OCI-LY3 (cell line): Measurements from ENCODE around the gene VRK3.

ENCODE experiments used
- H2AFZ ChIP-seq: fragments of 200-600, 300-600 bp; shearing (Covaris generic); 2 replicates; pipeline ENCODE4 v1.6.0; 2014; ENCODE audit warnings: antibody characterized with exemption, low read depth, low read length
- H3K27ac ChIP-seq: fragments of 200-600, 300-600 bp; sonication (generic); 2 replicates; pipeline ENCODE4 v1.5.1; 2014; ENCODE audit warnings: mild to moderate bottlenecking, low read length, moderate library complexity, mixed read lengths
- H3K27me3 ChIP-seq: fragments of 200-600, 300-600 bp; sonication (generic); 2 replicates; pipeline ENCODE4 v1.6.1; 2014; ENCODE audit warnings: low read depth, low read length, mixed read lengths
- H3K36me3 ChIP-seq: fragments of 200-600, 300-600 bp; sonication (generic); replicated peaks from 2 replicates; pipeline ENCODE3; 2014; ENCODE audit warnings: low read depth, low read length, mixed read lengths
- H3K4me1 ChIP-seq: fragments of 300-600, 200-600 bp; sonication (generic); 2 replicates; pipeline ENCODE4 v1.6.1; 2014; ENCODE audit warnings: low read length, mixed read lengths
- H3K4me2 ChIP-seq: fragments of 200-600, 300-600 bp; sonication (generic); 2 replicates; pipeline ENCODE4 v1.6.1; 2014; ENCODE audit warnings: low read length, mixed read lengths
- H3K4me3 ChIP-seq: fragments of 300-600, 200-600 bp; sonication (generic); 2 replicates; pipeline ENCODE4 v1.5.1; 2014; ENCODE audit warnings: antibody characterized with exemption, mild to moderate bottlenecking, low read length, moderate library complexity
- H3K79me2 ChIP-seq: fragments of 300-600, 200-600 bp; shearing (Covaris generic); 2 replicates; pipeline ENCODE4 v1.6.1; 2014; ENCODE audit warnings: mild to moderate bottlenecking, low read length, mixed read lengths
- H3K9ac ChIP-seq: fragments of 300-600, 200-600 bp; shearing (Covaris generic); 2 replicates; pipeline ENCODE4 v1.6.0; 2014; ENCODE audit warnings: mild to moderate bottlenecking, low read length, moderate library complexity
- H3K9me3 ChIP-seq: fragments of 200-600, 300-600 bp; shearing (Covaris generic); 2 replicates; pipeline ENCODE4 v1.6.1; 2014; ENCODE audit warnings: low read length, mixed read lengths; ENCODE audit not compliant: insufficient read depth
- H4K20me1 ChIP-seq: fragments of 200-600, 300-600 bp; sonication (generic); 2 replicates; pipeline ENCODE4 v1.6.1; 2016; ENCODE audit warnings: low read length, mixed read lengths; ENCODE audit not compliant: insufficient read depth
- CTCF ChIP-seq: fragments of 200-600, 300-600 bp; sonication (generic); IDR thresholded peaks from 2 replicates; pipeline ENCODE4 v1.5.1; 2014; ENCODE audit warnings: antibody characterized with exemption, low read length, low read depth
- EZH2phosphoT487 ChIP-seq: fragments of 200-600 bp; shearing (Covaris generic); IDR thresholded peaks from 2 replicates; pipeline ENCODE4 v1.6.1; 2018; ENCODE audit warnings: antibody characterized with exemption, mixed run types, low read depth

Gene VRK3

DNA sequence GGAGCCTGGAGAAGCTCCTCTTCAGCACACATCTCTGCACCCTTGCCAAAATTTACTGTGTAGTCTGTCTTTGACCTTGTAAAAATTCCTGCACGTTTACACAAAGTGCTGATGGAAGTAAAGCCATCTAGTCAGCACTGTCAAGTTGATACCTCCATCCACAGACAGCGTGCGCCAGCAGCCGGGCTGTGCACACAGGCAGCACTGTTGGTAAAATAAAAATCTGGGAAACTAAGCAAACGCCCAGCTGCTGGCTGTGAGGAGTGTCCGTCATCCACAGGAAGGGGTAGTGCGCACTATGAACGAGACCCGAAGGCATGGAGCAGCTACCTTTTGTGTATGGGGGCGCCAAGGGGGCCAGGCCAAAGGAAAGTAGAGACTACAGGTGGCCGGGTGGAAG is 46.8 kb downstream of the VRK3 start:
- Histone ChIP-seq H2AFZ (no peak overlapping the region), H3K4me3 (no peak overlapping the region), H3K4me1 (no peaks in the 10 kb centered on the region), H4K20me1 (0 out of 2 replicates have a peak, but pooled peaks cover under 1% of the 10 kb centered on the region), H3K36me3 (no peaks in the 10 kb centered on the region), H3K4me2 (no peak overlapping the region), H3K79me2 (no peaks in the 10 kb centered on the region), H3K27me3 (no peaks in the 10 kb centered on the region), H3K27ac (no peak overlapping the region), H3K9ac (no peak overlapping the region), H3K9me3 (no peaks in the 10 kb centered on the region)
- TF ChIP-seq CTCF (no peak), EZH2phosphoT487 (no peak)

GRCh38 chr19:49977881-49978280 is 47.3 kb downstream of the VRK3 start:
- no peak overlapping the region for H3K9ac ChIP-seq
- no peak for TF ChIP-seq EZH2phosphoT487
- no peak for TF ChIP-seq CTCF
- H2AFZ ChIP-seq: no peak overlapping the region
- no peak overlapping the region for H3K4me3 ChIP-seq
- no peaks in the 10 kb centered on the region for H3K79me2 ChIP-seq
- H3K4me2 ChIP-seq: no peak overlapping the region
- H3K9me3 ChIP-seq: no peaks in the 10 kb centered on the region
- H3K4me1 ChIP-seq: no peaks in the 10 kb centered on the region
- no peaks in the 10 kb centered on the region for H3K27me3 ChIP-seq
- 0 out of 2 replicates have a peak, but pooled peaks cover 5% of the 10 kb centered on the region for H4K20me1 ChIP-seq
- H3K27ac ChIP-seq: no peak overlapping the region
- no peaks in the 10 kb centered on the region for H3K36me3 ChIP-seq

GRCh38 chr19:49977076-49977475 is 48.1 kb downstream of the VRK3 start:
- Histone ChIP-seq H3K79me2 (no peaks in the 10 kb centered on the region), H3K4me2 (no peak overlapping the region), H3K27me3 (no peaks in the 10 kb centered on the region), H4K20me1 (0 out of 2 replicates have a peak, but pooled peaks cover 5% of the 10 kb centered on the region), H3K9ac (no peak overlapping the region), H2AFZ (no peak overlapping the region), H3K4me3 (no peak overlapping the region), H3K9me3 (no peaks in the 10 kb centered on the region), H3K4me1 (no peaks in the 10 kb centered on the region), H3K27ac (no peak overlapping the region), H3K36me3 (no peaks in the 10 kb centered on the region)
- TF ChIP-seq EZH2phosphoT487 (no peak), CTCF (no peak)

GRCh38 chr19:49976496-49976895 is 48.7 kb downstream of the VRK3 start:
- Histone ChIP-seq H3K79me2 (no peaks in the 10 kb centered on the region), H3K4me1 (no peaks in the 10 kb centered on the region), H2AFZ (no peak overlapping the region), H3K9ac (no peak overlapping the region), H4K20me1 (0 out of 2 replicates have a peak, but pooled peaks cover 5% of the 10 kb centered on the region), H3K4me3 (no peak overlapping the region), H3K4me2 (no peak overlapping the region), H3K36me3 (no peaks in the 10 kb centered on the region), H3K27me3 (no peaks in the 10 kb centered on the region), H3K9me3 (no peaks in the 10 kb centered on the region), H3K27ac (no peak overlapping the region)
- TF ChIP-seq EZH2phosphoT487: no peak
- TF ChIP-seq CTCF: no peak
